HEK293 (cell line): ENCODE data around the gene PRSS33.
A peak's percentile ranks its signal among the peaks of the same experiment; 100 is the strongest.

ENCODE experiments used
- CTCF ChIA-PET: fragments of 350-600 bp; formaldehyde crosslinking; extraction: SDS; loops from one replicate; lab custom pipeline; 2021; ENCODE audit warnings: antibody characterized with exemption; lab: Yijun Ruan, JAX
- POLR2A ChIA-PET: fragments of 300-600 bp; formaldehyde crosslinking; extraction: SDS; loops from one replicate; lab custom pipeline; 2020; ENCODE audit warnings: antibody characterized with exemption, inconsistent platforms; lab: Yijun Ruan, JAX
- H3K27ac ChIP-seq: fragments of 200-500 bp; sonication (Bioruptor generic); 2 replicates; pipeline ENCODE4 v1.5.1; 2014; ENCODE audit warnings: low read depth, low read length, control low read depth, inconsistent platforms; ENCODE audit errors: extremely low read depth
- H3K36me3 ChIP-seq, 2 experiments: fragments of 200-500 bp in 1 of 2; sonication (Bioruptor generic) in 1 of 2; 1 replicate in 1 of 2; 2 replicates in 1 of 2; pipeline ENCODE4 v1.5.1; 2014 to 2017; ENCODE audit warnings: inconsistent platforms in 2 of 2, low read length in 2 of 2; ENCODE audit not compliant: control insufficient read depth in 2 of 2, insufficient read depth in 1 of 2
- H3K4me1 ChIP-seq: fragments of 200-500 bp; sonication (Bioruptor generic); 2 replicates; pipeline ENCODE4 v1.5.1; 2014; ENCODE audit warnings: mild to moderate bottlenecking, low read length, inconsistent platforms; ENCODE audit not compliant: control insufficient read depth, insufficient read depth
- H3K4me3 ChIP-seq: 2 replicates; pipeline ENCODE4 v1.5.1; 2011; ENCODE audit warnings: low read depth, mild to moderate bottlenecking, control low read depth, low read length, moderate library complexity
- H3K9me3 ChIP-seq: fragments of 200-500 bp; sonication (Bioruptor generic); 2 replicates; pipeline ENCODE4 v1.5.1; 2014; ENCODE audit warnings: low read depth, low read length, inconsistent platforms; ENCODE audit not compliant: control insufficient read depth, insufficient read depth
- CTCF ChIP-seq: fragments of 450-650 bp; formaldehyde crosslinking; IDR thresholded peaks from 2 replicates; pipeline ENCODE4 v1.5.1; 2016; ENCODE audit warnings: missing biosample characterization, missing genetic modification characterization
- EGR2 ChIP-seq: fragments of 450-650 bp; formaldehyde crosslinking; IDR thresholded peaks from 2 replicates; pipeline ENCODE4 v1.5.1; 2016; ENCODE audit warnings: low read depth, missing biosample characterization, missing genetic modification characterization
- GLIS1 ChIP-seq: fragments of 450-650 bp; formaldehyde crosslinking; IDR thresholded peaks from 2 replicates; pipeline ENCODE4 v1.5.1; 2016; ENCODE audit warnings: missing biosample characterization, missing genetic modification characterization
- HIC1 ChIP-seq: fragments of 450-650 bp; formaldehyde crosslinking; IDR thresholded peaks from 2 replicates; pipeline ENCODE4 v1.5.1; 2016; ENCODE audit warnings: missing biosample characterization, missing genetic modification characterization
- KLF7 ChIP-seq: fragments of 450-650 bp; formaldehyde crosslinking; IDR thresholded peaks from 2 replicates; pipeline ENCODE4 v1.5.1; 2016; ENCODE audit warnings: missing biosample characterization, missing genetic modification characterization, borderline replicate concordance
- PATZ1 ChIP-seq: fragments of 450-650 bp; formaldehyde crosslinking; IDR thresholded peaks from 2 replicates; pipeline ENCODE4 v1.5.1; 2016; ENCODE audit warnings: missing biosample characterization, missing genetic modification characterization
- RBAK ChIP-seq: fragments of 450-650 bp; formaldehyde crosslinking; IDR thresholded peaks from 2 replicates; pipeline ENCODE4 v1.5.1; 2016; ENCODE audit warnings: missing biosample characterization, missing genetic modification characterization
- SCRT2 ChIP-seq: fragments of 450-650 bp; formaldehyde crosslinking; IDR thresholded peaks from 2 replicates; pipeline ENCODE4 v1.5.1; 2016; ENCODE audit warnings: missing biosample characterization, missing genetic modification characterization
- SP7 ChIP-seq: fragments of 450-650 bp; formaldehyde crosslinking; IDR thresholded peaks from 2 replicates; pipeline ENCODE4 v1.5.1; 2016; ENCODE audit warnings: missing biosample characterization, missing genetic modification characterization
- ZNF513 ChIP-seq: fragments of 450-650 bp; IDR thresholded peaks from 2 replicates; pipeline ENCODE4 v1.5.1; 2018; ENCODE audit warnings: missing biosample characterization, missing genetic modification characterization
- ZNF521 ChIP-seq: fragments of 450-650 bp; formaldehyde crosslinking; IDR thresholded peaks from 2 replicates; pipeline ENCODE4 v1.5.1; 2017; ENCODE audit warnings: missing biosample characterization, mild to moderate bottlenecking, missing genetic modification characterization
- ZNF529 ChIP-seq: fragments of 450-650 bp; formaldehyde crosslinking; IDR thresholded peaks from 2 replicates; pipeline ENCODE4 v1.5.1; 2017; ENCODE audit warnings: missing genetic modification characterization, missing biosample characterization; ENCODE audit not compliant: insufficient replicate concordance
- ZNF548 ChIP-seq: fragments of 450-650 bp; formaldehyde crosslinking; IDR thresholded peaks from 2 replicates; pipeline ENCODE4 v1.5.1; 2016; ENCODE audit warnings: missing biosample characterization, missing genetic modification characterization
- ZNF658 ChIP-seq: fragments of 450-650 bp; formaldehyde crosslinking; IDR thresholded peaks from 2 replicates; pipeline ENCODE4; 2016; ENCODE audit warnings: missing biosample characterization, missing genetic modification characterization

Gene PRSS33

GRCh38 chr16:2785101-2785991, 2.0 kb downstream of the PRSS33 start:
- Histone ChIP-seq H3K36me3 (no peaks in the 10 kb centered on the region), H3K9me3 (no peaks in the 10 kb centered on the region), H3K4me1 (no peaks in the 10 kb centered on the region), H3K4me3 (no peak overlapping the region)
- POLR2A ChIA-PET: interaction anchor here (0.6 kb wide), 1 partner anchor 975 kb away, joined by 4 read pairs; no protein-coding TSS in a partner anchor
- TF ChIP-seq CTCF (tag by site-specific recombination): peak; percentile 38
- no peak for TF ChIP-seq SP7 (tag by site-specific recombination)
- TF ChIP-seq, all 188 proteins: peak for 1
- CTCF ChIA-PET: interaction anchor here (0.7 to 1.1 kb wide), 2 partner anchors 87 to 274 kb away, joined by 3 to 4 read pairs; no protein-coding TSS in a partner anchor
- H3K27ac ChIP-seq: no peak overlapping the region

GRCh38 chr16:2784358-2785100, 2.8 kb downstream of the PRSS33 start:
- CTCF ChIA-PET: interaction anchor here (1.1 kb wide), 1 partner anchor 88 kb away, joined by 4 read pairs; no protein-coding TSS in a partner anchor
- Histone ChIP-seq H3K36me3 (no peaks in the 10 kb centered on the region), H3K9me3 (no peaks in the 10 kb centered on the region), H3K4me1 (no peaks in the 10 kb centered on the region), H3K27ac (no peak overlapping the region), H3K4me3 (no peak overlapping the region)
- TF ChIP-seq SCRT2 (tag by site-specific recombination): no peak
- TF ChIP-seq HIC1 (tag by site-specific recombination): 0 out of 2 replicates have a peak, but pooled peaks have one; percentile 30
- TF ChIP-seq KLF7: no peak
- TF ChIP-seq SP7 (tag by site-specific recombination): no peak
- TF ChIP-seq EGR2 (tag by site-specific recombination): no peak
- no peak for TF ChIP-seq ZNF548 (tag by site-specific recombination)
- peak; percentile 33; the same call in 1 of the 2 replicates for TF ChIP-seq GLIS1 (tag by site-specific recombination)
- TF ChIP-seq RBAK (tag by site-specific recombination): no peak
- TF ChIP-seq ZNF521 (tag by site-specific recombination): no peak
- 0 out of 2 replicates have a peak, but pooled peaks have one; percentile 11 for TF ChIP-seq PATZ1 (tag by site-specific recombination)
- TF ChIP-seq ZNF529 (tag by site-specific recombination): no peak
- TF ChIP-seq ZNF658 (tag by site-specific recombination): no peak
- no peak for TF ChIP-seq ZNF513
- POLR2A ChIA-PET: interaction anchor here (0.6 kb wide), 1 partner anchor 976 kb away, joined by 4 read pairs; no protein-coding TSS in a partner anchor
